ENCODE measurements around the gene COL2A1.

COL2A1 gene

DNA sequence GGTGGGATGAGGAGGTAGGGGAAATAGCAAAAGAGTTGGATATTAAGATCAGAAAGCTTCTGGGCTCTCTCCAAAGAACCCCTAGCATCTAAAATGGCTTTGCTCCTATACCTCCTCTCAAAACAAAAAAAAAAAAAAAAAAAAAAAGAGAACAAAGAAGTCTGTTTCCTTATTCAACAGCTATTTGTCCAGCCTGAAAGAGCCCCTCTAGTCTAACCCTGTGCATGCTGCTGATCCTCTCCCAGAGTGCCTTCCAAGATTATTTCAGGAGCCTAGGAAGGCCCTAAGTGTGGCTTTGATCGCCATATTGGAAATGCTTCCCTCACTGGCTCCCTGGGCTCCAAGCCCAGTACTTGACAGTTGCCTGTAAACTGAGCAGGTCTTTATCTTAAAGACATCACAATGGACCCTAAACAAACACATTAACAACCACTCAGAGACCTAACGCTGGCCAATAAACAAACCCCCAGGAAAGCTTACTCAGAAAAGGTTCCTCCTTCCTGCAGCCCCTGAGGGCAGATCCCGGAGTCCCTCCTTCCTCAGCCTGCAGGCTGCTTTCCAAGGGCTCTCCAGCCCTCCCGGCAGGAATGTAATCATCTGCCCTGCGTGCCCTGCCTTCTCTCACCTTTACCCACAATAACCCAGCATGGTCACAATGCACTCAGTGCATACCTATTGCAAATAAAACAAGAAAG lies 17.4 kb upstream of the COL2A1 start:
- H3K4me3 ChIP-seq (replicated peaks; ENCODE audit: low read depth, low read length), result no peak overlapping the region
- DNase-seq (ENCODE audit: extremely low read depth, low read depth), result no peak
- TF ChIP-seq, protein P1, sequence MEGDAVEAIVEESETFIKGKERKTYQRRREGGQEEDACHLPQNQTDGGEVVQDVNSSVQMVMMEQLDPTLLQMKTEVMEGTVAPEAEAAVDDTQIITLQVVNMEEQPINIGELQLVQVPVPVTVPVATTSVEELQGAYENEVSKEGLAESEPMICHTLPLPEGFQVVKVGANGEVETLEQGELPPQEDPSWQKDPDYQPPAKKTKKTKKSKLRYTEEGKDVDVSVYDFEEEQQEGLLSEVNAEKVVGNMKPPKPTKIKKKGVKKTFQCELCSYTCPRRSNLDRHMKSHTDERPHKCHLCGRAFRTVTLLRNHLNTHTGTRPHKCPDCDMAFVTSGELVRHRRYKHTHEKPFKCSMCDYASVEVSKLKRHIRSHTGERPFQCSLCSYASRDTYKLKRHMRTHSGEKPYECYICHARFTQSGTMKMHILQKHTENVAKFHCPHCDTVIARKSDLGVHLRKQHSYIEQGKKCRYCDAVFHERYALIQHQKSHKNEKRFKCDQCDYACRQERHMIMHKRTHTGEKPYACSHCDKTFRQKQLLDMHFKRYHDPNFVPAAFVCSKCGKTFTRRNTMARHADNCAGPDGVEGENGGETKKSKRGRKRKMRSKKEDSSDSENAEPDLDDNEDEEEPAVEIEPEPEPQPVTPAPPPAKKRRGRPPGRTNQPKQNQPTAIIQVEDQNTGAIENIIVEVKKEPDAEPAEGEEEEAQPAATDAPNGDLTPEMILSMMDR (IDR thresholded peaks at IDR 0.05; ENCODE audit: low read depth, low read length, missing control alignments), result no peak

DNA sequence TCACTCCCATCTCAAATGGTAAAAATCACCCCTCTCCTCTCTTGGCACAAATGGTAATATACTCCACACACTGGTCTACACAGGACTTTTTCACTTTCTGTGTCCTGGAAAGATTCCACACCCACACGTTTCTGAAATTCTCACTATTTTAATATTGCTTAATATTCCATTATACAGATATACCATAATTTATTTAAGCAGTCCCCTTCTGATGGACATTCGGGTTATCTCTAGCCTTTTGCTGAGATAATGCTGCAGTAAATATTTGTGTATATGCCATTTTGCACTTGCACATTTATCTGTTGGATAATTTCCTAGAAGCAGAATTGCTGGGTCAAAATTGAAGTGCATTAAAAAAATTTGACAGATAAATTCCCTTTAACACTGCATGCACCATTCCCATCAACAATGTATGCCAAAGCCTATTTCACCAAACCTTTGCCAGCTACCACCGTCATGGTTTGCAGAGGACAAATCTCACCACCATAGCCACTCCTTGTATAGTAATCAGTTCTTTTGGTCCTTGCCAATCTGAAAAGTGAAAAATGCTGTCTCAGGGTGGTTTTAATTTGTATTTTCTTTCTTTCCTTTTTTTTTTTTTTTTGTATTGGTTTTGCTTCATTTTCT lies 15.5 kb upstream of the COL2A1 start:
- H3K4me3 ChIP-seq (replicated peaks; ENCODE audit: low read depth, low read length), result no peak overlapping the region
- TF ChIP-seq, protein P1 (IDR thresholded peaks at IDR 0.05; ENCODE audit: low read depth, low read length, missing control alignments), result no peak
- no peak for DNase-seq (ENCODE audit: extremely low read depth, low read depth)

DNA sequence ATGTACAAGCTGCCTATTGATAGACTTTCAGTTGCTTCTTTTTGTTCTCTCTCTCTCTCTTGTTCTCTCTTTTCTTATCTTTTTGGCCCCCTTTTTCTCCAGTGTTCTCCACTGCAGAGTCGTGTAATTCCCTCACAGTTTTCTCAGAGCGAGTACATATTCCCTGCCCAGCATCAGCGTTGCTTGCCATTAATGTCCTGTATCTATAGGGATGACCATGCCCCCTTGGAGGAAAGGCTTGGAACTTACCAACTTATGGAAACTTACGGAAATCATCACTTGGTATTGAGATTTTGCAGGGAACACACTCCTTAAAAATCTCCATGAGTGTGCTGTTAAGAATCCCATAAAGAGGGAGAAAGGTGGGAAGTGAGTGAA lies 14.3 kb upstream of the COL2A1 start:
- no peak for DNase-seq (ENCODE audit: extremely low read depth, low read depth)
- H3K4me3 ChIP-seq (replicated peaks; ENCODE audit: low read depth, low read length), result no peak overlapping the region
- TF ChIP-seq, protein P1 (IDR thresholded peaks at IDR 0.05; ENCODE audit: low read depth, low read length, missing control alignments), result no peak

DNA sequence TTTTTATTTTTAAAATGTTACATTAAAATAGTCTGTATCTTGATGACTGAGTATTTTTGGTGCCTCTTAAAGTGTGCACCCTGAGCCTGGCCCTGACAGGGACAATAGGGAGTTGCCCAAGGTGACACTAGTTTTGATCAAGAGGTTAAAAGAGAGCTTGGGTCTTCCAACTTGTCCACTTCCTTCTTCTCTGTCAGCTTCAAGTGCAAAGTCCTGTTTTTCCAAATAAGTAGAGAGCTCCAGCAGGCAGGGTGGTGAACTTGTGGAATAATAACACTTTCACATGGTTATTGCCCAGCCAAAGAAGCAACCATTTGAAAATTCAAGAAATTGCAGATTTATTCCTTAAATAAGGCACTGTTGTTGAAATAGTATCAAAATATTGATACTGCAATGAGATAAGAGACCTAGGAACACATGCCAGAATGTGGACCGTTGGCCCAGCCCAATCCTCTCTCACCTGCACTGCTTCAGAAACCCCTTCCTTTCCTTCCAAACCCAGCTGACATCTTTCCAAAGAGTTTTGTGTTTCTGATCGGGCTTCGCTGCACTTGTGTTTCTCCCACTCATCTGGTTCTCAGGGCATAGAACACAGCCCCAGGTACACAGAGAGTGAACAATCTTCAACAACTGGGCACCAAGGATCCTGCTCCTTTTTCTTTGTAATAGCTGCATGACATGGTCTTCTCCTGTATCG lies 13.8 kb upstream of the COL2A1 start:
- no peak overlapping the region for H3K4me3 ChIP-seq (replicated peaks; ENCODE audit: low read depth, low read length)
- TF ChIP-seq, protein P1 (IDR thresholded peaks at IDR 0.05; ENCODE audit: low read depth, low read length, missing control alignments), result no peak
- DNase-seq (ENCODE audit: extremely low read depth, low read depth), result no peak

DNA sequence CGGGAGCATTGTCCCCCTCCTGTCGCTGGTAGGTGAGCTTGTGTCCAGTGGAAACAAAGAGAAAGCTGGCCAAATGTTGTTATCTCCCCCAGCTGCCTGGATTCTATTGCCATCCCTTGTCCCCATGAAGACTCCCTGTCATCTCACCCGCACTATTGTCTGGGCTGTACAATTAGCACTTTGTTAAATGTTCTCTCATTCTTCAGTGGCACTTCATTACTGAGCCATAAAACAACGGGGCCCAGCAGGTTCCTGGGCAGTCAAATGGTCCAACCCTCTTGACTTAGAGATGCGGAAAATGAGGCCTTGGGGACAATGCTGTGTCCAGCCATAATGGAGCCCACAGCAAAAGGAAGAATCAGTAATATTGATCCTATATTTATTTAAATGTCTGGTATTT lies 13.2 kb upstream of the COL2A1 start:
- DNase-seq (ENCODE audit: extremely low read depth, low read depth), result no peak
- TF ChIP-seq, protein P1 (IDR thresholded peaks at IDR 0.05; ENCODE audit: low read depth, low read length, missing control alignments), result no peak
- H3K4me3 ChIP-seq (replicated peaks; ENCODE audit: low read depth, low read length), result no peak overlapping the region

DNA sequence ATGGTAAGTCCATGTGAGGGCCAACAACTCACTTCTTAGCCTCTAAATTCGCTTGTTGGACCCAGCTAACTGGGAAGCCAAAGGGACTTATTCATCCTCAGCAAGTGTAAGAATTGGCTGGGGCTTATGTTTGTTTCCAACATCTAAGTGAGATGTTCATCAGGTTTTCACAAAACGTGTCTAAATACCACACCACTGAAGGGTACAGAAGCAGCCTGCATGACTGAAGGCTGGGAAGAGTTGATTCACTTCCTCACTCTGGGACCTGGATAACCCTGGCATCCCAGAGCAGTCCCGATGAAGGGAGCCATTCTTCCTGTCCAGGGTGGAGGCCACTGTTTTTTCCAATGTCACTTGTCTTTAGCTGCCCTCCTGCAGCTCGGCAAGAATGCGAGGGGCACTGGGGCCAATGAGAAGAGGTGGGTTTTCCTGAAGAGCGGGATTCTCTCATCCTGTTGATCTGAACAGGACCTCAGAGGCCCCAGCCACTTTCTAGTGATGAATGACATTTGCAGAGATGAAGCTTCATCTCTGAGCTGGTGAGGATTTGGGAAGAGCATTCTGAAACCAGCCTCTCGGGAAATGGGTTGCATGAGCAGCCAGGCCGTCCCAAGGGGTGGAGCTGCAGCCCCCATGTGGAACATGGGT lies 12.2 kb upstream of the COL2A1 start:
- TF ChIP-seq, protein P1 (IDR thresholded peaks at IDR 0.05; ENCODE audit: low read depth, low read length, missing control alignments), result no peak
- H3K4me3 ChIP-seq (replicated peaks; ENCODE audit: low read depth, low read length), result no peak overlapping the region
- no peak for DNase-seq (ENCODE audit: extremely low read depth, low read depth)

Measured in HFF-Myc (cell line).